Measurements from ENCODE around the gene ADGRB3. TPM values are rescaled to one million over a fixed set of nuclear protein-coding genes. Genes with fewer than 3 reads are reported as not detected.

The ADGRB3 gene
- total RNA-seq, 3 donors from 2014 or later, result 0.43 to 7.8 (median 0.72) TPM

DNA sequence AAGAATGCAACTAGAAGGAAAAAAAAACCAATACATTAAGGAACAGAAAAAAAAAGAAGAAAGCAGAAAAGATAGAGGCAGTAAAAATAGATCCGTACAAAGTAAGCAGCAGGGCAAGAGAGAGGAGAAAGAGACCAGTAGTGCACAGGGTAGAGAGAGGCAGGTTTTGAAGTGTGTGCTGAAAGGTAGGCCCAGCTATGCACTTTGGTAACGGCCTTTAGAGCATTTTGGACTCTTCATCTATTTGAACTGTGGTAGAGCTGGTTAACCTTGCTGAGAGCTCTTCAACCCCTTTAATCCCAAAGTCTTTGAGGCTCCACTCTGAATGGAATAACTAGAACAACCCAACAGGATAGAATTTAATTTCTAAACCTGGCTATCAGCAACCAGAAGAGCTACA lies 45.2 kb downstream of the ADGRB3 start:
- TF ChIP-seq, protein P1, sequence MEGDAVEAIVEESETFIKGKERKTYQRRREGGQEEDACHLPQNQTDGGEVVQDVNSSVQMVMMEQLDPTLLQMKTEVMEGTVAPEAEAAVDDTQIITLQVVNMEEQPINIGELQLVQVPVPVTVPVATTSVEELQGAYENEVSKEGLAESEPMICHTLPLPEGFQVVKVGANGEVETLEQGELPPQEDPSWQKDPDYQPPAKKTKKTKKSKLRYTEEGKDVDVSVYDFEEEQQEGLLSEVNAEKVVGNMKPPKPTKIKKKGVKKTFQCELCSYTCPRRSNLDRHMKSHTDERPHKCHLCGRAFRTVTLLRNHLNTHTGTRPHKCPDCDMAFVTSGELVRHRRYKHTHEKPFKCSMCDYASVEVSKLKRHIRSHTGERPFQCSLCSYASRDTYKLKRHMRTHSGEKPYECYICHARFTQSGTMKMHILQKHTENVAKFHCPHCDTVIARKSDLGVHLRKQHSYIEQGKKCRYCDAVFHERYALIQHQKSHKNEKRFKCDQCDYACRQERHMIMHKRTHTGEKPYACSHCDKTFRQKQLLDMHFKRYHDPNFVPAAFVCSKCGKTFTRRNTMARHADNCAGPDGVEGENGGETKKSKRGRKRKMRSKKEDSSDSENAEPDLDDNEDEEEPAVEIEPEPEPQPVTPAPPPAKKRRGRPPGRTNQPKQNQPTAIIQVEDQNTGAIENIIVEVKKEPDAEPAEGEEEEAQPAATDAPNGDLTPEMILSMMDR (IDR thresholded peaks at IDR 0.05), result no peak
- ATAC-seq, result no peak

DNA sequence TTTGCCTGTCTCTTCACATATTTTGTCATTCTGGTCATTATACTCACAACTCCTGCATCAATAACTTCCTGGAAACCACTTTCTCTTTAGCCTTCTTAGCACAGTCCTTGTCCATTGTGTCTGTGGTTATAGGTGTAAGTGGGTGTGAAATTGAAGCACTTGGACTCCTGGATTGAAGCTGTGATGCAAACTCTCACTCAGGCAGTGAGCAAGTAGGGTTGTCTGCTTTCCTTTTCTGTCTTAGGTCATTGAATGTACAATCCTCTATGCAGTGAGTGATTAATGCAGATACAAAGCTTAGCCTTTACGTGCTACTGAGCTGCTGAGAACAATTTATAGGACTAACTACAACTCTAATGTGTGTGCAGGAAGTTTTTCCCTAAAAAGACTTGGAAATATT lies 54.8 kb downstream of the ADGRB3 start:
- Histone ChIP-seq H3K9me3 (no peaks in the 10 kb centered on the region), H3K4me3 (no peak overlapping the region), H3K4me1 (ENCODE audit: low read depth) (no peaks in the 10 kb centered on the region), H3K36me3 (ENCODE audit: low read depth) (no peaks in the 10 kb centered on the region)
- intact Hi-C loops (cut with DNase I, micrococcal nuclease), result no loop called here
- TF ChIP-seq, protein P1 (IDR thresholded peaks at IDR 0.05), result no peak
- ATAC-seq (no peak), DNase-seq (no peak)

More for the DNA sequence above, 45.2 kb downstream of the ADGRB3 start:
- H3K9me3 ChIP-seq, result no peaks in the 10 kb centered on the region
- H3K4me3 ChIP-seq, result no peak overlapping the region
- intact Hi-C loops (cut with DNase I, micrococcal nuclease), result no loop called here
- no peak for DNase-seq
- H3K4me1 ChIP-seq (ENCODE audit: low read depth), result no peaks in the 10 kb centered on the region
- H3K36me3 ChIP-seq (ENCODE audit: low read depth), result no peaks in the 10 kb centered on the region

DNA sequence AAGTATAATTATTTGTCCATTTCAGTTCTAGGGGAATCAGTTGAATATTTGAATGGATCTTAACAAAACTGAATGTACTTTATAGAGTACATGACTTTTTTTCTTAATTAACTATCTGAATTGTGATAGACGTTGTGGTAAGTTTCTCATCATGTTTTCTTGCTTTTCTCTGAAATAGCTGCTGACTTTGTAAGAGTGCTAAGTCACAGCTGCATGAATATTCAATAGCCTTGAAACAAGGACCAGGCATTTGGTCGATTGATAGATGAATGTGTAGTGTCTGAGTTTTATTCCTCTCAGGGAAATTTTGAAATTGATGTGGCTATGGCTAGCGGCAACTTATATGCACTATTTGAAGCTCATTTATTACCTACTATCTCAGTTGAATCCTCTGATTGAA lies 56.0 kb downstream of the ADGRB3 start:
- Histone ChIP-seq H3K9me3 (no peaks in the 10 kb centered on the region), H3K4me1 (ENCODE audit: low read depth) (no peaks in the 10 kb centered on the region), H3K36me3 (ENCODE audit: low read depth) (no peaks in the 10 kb centered on the region), H3K4me3 (no peak overlapping the region)
- no peak for DNase-seq
- TF ChIP-seq, protein P1 (IDR thresholded peaks at IDR 0.05), result no peak
- intact Hi-C loops (cut with DNase I, micrococcal nuclease), result no loop called here
- no peak for ATAC-seq

DNA sequence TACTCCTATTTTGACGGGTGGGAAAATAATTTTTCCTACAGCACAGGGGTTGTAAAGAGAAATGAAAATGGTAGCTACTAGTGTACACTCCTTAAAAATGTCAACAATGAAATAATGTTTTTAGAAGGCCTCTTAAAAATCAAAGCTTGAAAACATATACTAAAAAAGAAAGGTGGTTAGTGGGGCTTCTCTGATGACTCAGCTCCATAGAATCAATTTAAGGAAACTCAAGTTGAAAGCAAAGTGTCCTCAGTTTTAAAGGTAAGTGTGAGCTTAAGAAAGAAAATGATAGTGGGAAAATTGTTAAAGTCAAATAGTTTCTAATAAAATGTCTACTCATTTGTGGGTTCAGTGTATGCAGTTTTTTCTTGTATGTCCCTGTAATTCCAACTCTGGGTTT lies 58.2 kb downstream of the ADGRB3 start:
- H3K36me3 ChIP-seq (ENCODE audit: low read depth), result no peaks in the 10 kb centered on the region
- no peaks in the 10 kb centered on the region for H3K9me3 ChIP-seq
- H3K4me3 ChIP-seq, result no peak overlapping the region
- TF ChIP-seq, protein P1 (IDR thresholded peaks at IDR 0.05), result no peak
- ATAC-seq (no peak), DNase-seq (no peak)
- intact Hi-C loops (cut with DNase I, micrococcal nuclease), result no loop called here
- no peaks in the 10 kb centered on the region for H3K4me1 ChIP-seq (ENCODE audit: low read depth)

DNA sequence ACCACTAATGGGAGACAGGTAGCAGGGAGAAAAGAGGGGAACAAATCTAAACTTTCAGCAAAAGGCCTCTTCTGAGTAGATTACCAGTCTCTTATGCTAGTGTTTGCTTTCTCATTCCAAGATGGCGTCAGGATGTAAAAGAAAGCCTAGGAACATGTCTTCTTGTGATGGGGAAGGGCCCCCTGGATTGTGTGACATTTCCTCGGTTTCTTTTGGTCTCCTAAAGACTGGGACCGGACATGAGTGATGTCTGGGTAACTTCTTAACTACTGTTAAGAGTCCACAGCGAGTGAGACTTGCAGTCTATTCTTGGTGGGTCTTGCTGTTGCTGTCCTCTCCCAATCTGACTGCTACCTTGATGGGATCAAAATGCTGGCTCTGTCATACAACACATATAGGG lies 60.3 kb downstream of the ADGRB3 start:
- intact Hi-C loops (cut with DNase I, micrococcal nuclease), result no loop called here

More for the DNA sequence above, 60.3 kb downstream of the ADGRB3 start:
- ATAC-seq (no peak), DNase-seq (no peak)
- no peaks in the 10 kb centered on the region for H3K4me1 ChIP-seq (ENCODE audit: low read depth)
- no peaks in the 10 kb centered on the region for H3K36me3 ChIP-seq (ENCODE audit: low read depth)
- TF ChIP-seq, protein P1 (IDR thresholded peaks at IDR 0.05), result no peak
- H3K4me3 ChIP-seq, result no peak overlapping the region
- H3K9me3 ChIP-seq, result no peaks in the 10 kb centered on the region

All from mucosa of descending colon (tissue), 3 donors.